ENCODE results near the gene BCL6. TPM values are rescaled to one million over a fixed set of nuclear protein-coding genes. Genes with fewer than 3 reads are reported as not detected.

BCL6 gene
- total RNA-seq, 1 experiment from 2014 or later: 35.1 TPM

DNA sequence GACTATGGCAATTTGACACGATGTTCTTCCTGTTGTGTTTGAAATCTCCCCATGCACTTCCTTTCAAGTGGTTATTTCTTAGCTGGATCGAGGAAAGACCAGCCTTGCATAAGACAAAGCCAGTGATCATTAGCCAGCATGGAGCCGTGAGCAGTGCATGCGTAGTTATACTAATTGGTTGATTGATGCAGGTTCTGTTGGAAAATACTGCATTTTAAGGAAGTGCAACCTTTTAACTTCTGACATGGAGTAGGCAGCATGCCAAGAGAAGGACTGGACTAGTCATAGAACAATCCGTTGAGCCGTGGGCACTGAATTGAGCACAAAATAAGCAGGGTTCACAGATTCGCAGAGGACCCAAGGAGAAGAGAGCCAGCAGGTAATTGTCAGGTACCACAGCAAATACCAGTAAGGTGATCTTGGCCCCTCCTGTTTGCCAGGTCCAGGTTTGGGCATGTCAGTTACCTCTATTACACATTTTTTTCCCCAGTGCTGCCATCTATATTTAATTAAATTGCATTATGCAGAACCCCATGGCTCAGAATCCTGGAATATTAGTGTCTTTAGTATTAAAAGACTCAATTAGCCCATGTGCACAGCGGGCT lies 29.0 kb upstream of the BCL6 start:
- Mint-ChIP-seq H3K27ac (ENCODE audit: unreplicated experiment) (no peak overlapping the region), H3K4me1 (ENCODE audit: low read depth, unreplicated experiment) (peaks cover 17% of the 10 kb centered on the region), H3K27me3 (ENCODE audit: unreplicated experiment) (no peaks in the 10 kb centered on the region), H3K36me3 (ENCODE audit: insufficient read depth, unreplicated experiment) (no peaks in the 10 kb centered on the region), H3K9me3 (ENCODE audit: low read depth, unreplicated experiment) (no peaks in the 10 kb centered on the region), H3K4me3 (ENCODE audit: low read depth, unreplicated experiment) (no peak overlapping the region)
- TF ChIP-seq, protein P1, sequence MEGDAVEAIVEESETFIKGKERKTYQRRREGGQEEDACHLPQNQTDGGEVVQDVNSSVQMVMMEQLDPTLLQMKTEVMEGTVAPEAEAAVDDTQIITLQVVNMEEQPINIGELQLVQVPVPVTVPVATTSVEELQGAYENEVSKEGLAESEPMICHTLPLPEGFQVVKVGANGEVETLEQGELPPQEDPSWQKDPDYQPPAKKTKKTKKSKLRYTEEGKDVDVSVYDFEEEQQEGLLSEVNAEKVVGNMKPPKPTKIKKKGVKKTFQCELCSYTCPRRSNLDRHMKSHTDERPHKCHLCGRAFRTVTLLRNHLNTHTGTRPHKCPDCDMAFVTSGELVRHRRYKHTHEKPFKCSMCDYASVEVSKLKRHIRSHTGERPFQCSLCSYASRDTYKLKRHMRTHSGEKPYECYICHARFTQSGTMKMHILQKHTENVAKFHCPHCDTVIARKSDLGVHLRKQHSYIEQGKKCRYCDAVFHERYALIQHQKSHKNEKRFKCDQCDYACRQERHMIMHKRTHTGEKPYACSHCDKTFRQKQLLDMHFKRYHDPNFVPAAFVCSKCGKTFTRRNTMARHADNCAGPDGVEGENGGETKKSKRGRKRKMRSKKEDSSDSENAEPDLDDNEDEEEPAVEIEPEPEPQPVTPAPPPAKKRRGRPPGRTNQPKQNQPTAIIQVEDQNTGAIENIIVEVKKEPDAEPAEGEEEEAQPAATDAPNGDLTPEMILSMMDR (IDR thresholded peaks at IDR 0.05; ENCODE audit: unreplicated experiment): no peak
- BruUV-seq (replicated peaks): no TSS peak
- CTCF ChIA-PET: no interaction called here
- intact Hi-C loops (cut with micrococcal nuclease; ENCODE audit: unreplicated experiment): no loop called here
- no peak for DNase-seq

DNA sequence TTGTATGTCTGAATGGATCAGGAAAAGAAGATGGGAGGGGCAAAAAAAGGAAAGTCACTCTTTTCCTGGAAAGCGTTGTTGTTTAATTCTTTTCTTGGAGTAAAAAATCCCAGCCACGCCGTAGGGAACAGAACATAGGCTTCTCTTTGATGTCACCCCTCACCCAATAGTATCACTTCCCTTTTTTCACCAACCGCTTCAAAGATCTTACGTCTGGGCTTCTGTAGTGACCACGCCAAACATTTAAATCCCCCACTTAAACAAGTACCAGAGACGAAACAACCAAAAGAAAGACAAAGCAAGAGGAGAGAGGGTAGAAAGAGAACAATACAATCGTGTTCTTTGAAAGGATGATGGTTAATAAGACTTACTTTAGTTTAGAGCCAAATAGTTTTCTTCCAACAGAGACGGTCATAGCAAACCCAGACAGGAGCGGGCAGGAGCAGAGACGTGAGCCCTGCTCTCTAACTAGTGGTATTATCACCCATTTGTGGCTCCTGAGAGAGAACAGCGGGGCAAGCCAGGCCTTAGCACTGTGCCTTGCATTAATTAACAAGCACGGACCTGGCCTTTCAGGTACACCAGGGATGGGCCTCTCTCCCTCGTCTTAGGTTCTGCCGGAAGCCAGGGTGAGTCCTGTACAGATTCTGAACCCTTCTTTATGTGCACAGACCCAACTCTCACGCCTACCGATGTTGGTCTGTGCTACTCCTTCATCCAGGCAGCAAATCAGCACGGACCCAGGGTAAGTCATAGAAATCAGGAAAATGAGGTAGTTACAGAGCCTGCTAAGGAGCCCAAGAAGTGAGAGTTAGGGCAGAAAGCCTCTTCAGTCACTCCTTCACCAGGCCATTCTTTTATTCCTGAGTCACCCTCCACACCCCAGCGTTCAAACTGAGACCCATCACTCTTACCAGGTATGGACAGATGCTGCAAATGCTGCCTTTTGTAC lies 28.2 kb upstream of the BCL6 start:
- no TSS peak for BruUV-seq (replicated peaks)
- no peaks in the 10 kb centered on the region for H3K27me3 Mint-ChIP-seq (ENCODE audit: unreplicated experiment)
- intact Hi-C loops (cut with micrococcal nuclease; ENCODE audit: unreplicated experiment): no loop called here
- H3K27ac Mint-ChIP-seq (ENCODE audit: unreplicated experiment): no peak overlapping the region
- CTCF ChIA-PET: no interaction called here
- no peaks in the 10 kb centered on the region for H3K36me3 Mint-ChIP-seq (ENCODE audit: insufficient read depth, unreplicated experiment)
- H3K4me3 Mint-ChIP-seq (ENCODE audit: low read depth, unreplicated experiment): no peak overlapping the region
- peaks cover 17% of the 10 kb centered on the region for H3K4me1 Mint-ChIP-seq (ENCODE audit: low read depth, unreplicated experiment)
- H3K9me3 Mint-ChIP-seq (ENCODE audit: low read depth, unreplicated experiment): no peaks in the 10 kb centered on the region
- TF ChIP-seq, protein P1 (IDR thresholded peaks at IDR 0.05; ENCODE audit: unreplicated experiment): no peak
- no peak for DNase-seq

DNA sequence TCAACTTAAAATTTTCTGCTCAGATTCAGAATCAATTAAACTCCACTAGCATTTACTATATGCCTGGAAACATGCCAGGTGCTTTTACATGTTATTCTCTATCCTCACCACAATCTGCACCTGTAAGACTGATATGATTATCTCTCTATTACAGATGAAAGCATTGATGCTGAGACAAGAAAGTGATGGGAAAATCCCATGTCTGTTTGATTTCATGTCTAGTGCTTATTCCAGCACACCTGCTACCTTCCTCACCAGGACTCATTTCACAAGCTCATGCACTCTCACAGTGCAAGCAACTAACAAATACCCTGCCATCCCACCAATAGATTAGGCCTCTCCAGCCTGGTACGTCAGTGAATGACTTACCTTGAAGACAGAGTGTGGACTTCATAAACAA lies 25.0 kb upstream of the BCL6 start:
- BruUV-seq (replicated peaks): no TSS peak
- H3K27ac Mint-ChIP-seq (ENCODE audit: unreplicated experiment): no peak overlapping the region
- no peak for DNase-seq
- H3K4me1 Mint-ChIP-seq (ENCODE audit: low read depth, unreplicated experiment): peaks cover 6% of the 10 kb centered on the region
- H3K4me3 Mint-ChIP-seq (ENCODE audit: low read depth, unreplicated experiment): no peak overlapping the region
- H3K27me3 Mint-ChIP-seq (ENCODE audit: unreplicated experiment): no peaks in the 10 kb centered on the region
- no peaks in the 10 kb centered on the region for H3K9me3 Mint-ChIP-seq (ENCODE audit: low read depth, unreplicated experiment)
- TF ChIP-seq, protein P1 (IDR thresholded peaks at IDR 0.05; ENCODE audit: unreplicated experiment): no peak
- no peaks in the 10 kb centered on the region for H3K36me3 Mint-ChIP-seq (ENCODE audit: insufficient read depth, unreplicated experiment)
- intact Hi-C loops (cut with micrococcal nuclease; ENCODE audit: unreplicated experiment): no loop called here
- CTCF ChIA-PET: no interaction called here

DNA sequence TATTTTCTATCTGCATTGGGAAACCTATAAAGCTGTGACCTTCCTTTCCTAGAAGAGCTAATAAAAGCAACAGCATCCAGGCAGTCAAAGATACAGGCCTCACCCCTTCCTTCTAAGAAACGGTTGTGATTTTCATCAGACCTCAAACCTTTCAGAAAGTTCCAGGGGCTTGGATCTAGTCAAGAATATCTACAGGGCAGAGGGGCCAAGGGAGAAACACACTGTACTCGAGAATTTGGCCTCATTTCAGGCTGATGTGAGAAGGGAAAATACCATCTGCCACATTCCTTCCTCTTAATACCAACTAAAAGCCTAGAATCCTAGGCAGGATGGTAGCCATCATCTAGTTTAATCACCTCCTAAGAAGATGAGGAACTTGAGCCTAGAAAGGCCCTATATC lies 24.5 kb upstream of the BCL6 start:
- no TSS peak for BruUV-seq (replicated peaks)
- no peak overlapping the region for H3K4me3 Mint-ChIP-seq (ENCODE audit: low read depth, unreplicated experiment)
- CTCF ChIA-PET: no interaction called here
- TF ChIP-seq, protein P1 (IDR thresholded peaks at IDR 0.05; ENCODE audit: unreplicated experiment): no peak
- intact Hi-C loops (cut with micrococcal nuclease; ENCODE audit: unreplicated experiment): no loop called here
- H3K27me3 Mint-ChIP-seq (ENCODE audit: unreplicated experiment): no peaks in the 10 kb centered on the region
- DNase-seq: no peak
- no peaks in the 10 kb centered on the region for H3K36me3 Mint-ChIP-seq (ENCODE audit: insufficient read depth, unreplicated experiment)
- H3K4me1 Mint-ChIP-seq (ENCODE audit: low read depth, unreplicated experiment): peaks cover 6% of the 10 kb centered on the region
- H3K27ac Mint-ChIP-seq (ENCODE audit: unreplicated experiment): no peak overlapping the region
- H3K9me3 Mint-ChIP-seq (ENCODE audit: low read depth, unreplicated experiment): no peaks in the 10 kb centered on the region

Measured in Calu3 (cell line).